ENCODE measurements around the gene EIF5. TPM values are rescaled to one million over a fixed set of nuclear protein-coding genes. Genes with fewer than 3 reads are reported as not detected.

EIF5 gene
- total RNA-seq, 1 donor from 2014 or later: 187 TPM

- H3K4me3 ChIP-seq (ENCODE audit: low read depth, low read length): no peak overlapping the region
- TF ChIP-seq, protein P1, sequence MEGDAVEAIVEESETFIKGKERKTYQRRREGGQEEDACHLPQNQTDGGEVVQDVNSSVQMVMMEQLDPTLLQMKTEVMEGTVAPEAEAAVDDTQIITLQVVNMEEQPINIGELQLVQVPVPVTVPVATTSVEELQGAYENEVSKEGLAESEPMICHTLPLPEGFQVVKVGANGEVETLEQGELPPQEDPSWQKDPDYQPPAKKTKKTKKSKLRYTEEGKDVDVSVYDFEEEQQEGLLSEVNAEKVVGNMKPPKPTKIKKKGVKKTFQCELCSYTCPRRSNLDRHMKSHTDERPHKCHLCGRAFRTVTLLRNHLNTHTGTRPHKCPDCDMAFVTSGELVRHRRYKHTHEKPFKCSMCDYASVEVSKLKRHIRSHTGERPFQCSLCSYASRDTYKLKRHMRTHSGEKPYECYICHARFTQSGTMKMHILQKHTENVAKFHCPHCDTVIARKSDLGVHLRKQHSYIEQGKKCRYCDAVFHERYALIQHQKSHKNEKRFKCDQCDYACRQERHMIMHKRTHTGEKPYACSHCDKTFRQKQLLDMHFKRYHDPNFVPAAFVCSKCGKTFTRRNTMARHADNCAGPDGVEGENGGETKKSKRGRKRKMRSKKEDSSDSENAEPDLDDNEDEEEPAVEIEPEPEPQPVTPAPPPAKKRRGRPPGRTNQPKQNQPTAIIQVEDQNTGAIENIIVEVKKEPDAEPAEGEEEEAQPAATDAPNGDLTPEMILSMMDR (conservative IDR thresholded peaks at IDR 0.05; ENCODE audit: low read depth, low read length): no peak
- no peak for DNase-seq (ENCODE audit: low read depth)
Measured at GRCh38 chr14:103316721-103317121, 17.3 kb upstream of the EIF5 start.

GRCh38 chr14:103317251-103317650, 16.8 kb upstream of the EIF5 start:
- TF ChIP-seq, protein P1 (conservative IDR thresholded peaks at IDR 0.05; ENCODE audit: low read depth, low read length): no peak
- H3K4me3 ChIP-seq (ENCODE audit: low read depth, low read length): no peak overlapping the region
- no peak for DNase-seq (ENCODE audit: low read depth)

GRCh38 chr14:103317976-103318580, 16.0 kb upstream of the EIF5 start:
- TF ChIP-seq, protein P1 (conservative IDR thresholded peaks at IDR 0.05; ENCODE audit: low read depth, low read length): no peak
- H3K4me3 ChIP-seq (ENCODE audit: low read depth, low read length): no peak overlapping the region
- no peak for DNase-seq (ENCODE audit: low read depth)

DNA sequence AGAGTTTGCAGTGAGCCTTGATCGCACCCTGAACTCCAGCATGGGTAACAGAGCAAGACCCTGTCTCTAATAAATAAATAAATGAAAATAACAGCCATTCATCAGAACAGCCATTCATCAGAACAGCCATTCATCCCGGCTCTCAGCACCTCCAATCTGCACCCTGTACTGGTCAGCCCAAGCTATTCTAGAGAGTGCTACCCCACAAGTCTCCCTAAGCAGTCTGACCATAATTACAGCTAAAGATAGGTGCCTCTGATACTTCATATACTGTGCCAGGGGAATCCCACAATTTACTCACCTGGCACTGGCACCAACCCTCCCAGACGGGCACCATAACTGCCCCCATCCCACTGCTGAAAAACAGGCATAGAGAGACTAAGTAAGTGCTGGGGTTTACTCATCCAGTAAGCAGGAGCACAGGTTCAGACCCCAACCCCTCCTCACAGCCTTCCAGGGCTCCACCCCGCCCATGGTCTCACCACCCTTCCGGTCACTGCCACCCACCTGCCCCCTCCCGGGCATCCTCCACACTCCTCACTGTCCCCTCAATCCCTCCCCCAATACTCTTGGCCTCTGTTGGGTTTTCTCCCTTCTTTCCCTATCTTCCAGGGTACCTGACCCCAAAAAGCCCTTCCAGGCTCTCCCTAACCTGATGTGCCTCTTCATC, 15.2 kb upstream of the EIF5 start:
- TF ChIP-seq, protein P1 (conservative IDR thresholded peaks at IDR 0.05; ENCODE audit: low read depth, low read length): no peak
- no peak for DNase-seq (ENCODE audit: low read depth)
- H3K4me3 ChIP-seq (ENCODE audit: low read depth, low read length): no peak overlapping the region

- TF ChIP-seq, protein P1 (conservative IDR thresholded peaks at IDR 0.05; ENCODE audit: low read depth, low read length): no peak
- DNase-seq (ENCODE audit: low read depth): no peak
- H3K4me3 ChIP-seq (ENCODE audit: low read depth, low read length): no peak overlapping the region
Measured at GRCh38 chr14:103319422-103319821, 14.6 kb upstream of the EIF5 start.

DNA sequence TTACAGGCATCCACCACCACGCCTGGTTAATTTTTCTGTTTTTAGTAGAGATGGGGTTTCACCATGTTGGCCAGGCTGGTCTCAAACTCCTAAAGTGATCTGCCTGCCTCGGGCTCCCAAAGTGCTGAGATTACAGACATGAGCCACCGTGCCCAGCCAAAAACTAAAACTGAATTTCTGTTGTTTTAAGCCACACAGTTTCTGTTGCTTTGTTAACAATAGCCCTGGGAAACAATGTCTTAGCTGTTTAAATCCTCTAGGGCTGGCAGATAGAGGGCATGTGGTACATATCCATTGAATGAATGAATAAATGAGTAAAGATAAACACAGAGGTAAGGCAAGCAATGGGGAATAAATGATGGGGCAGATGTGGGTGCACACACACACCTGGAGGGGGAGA, 8.0 kb upstream of the EIF5 start:
- DNase-seq (ENCODE audit: low read depth): no peak

More for the DNA sequence above, 8.0 kb upstream of the EIF5 start:
- no peak overlapping the region for H3K4me3 ChIP-seq (ENCODE audit: low read depth, low read length)
- TF ChIP-seq, protein P1 (conservative IDR thresholded peaks at IDR 0.05; ENCODE audit: low read depth, low read length): no peak

Measured in epithelial cell of proximal tubule (primary cell).